Measurements from ENCODE around the gene TBPL1. TPM values are rescaled to one million over a fixed set of nuclear protein-coding genes. Genes with fewer than 3 reads are reported as not detected.
"Not testable (repeated sequence)": the region's sequence is repeated elsewhere in the genome, so short reads cannot be mapped to it uniquely, and the experiment has no call there.

The TBPL1 gene
- total RNA-seq, 1 donor from 2014 or later, result 40.0 TPM

DNA sequence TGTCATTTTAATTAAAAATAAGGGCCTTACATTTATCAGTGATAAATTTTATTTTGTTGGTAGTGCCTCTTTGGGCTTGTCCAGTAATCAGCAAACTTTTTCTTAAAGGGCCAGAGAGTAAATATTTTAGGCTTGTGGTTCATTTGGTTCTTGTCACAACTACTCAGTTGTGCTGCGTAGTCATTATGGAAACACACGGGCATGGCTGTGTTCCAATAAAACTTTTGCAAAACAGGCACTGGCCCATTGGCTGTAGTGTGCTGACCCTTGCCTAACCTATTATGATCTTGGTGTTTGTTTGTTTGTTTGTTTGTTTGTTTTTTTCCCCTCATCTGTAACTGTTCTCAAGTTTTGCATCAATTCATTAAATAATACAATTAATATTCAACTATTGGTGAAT is 19.4 kb downstream of the TBPL1 start:
- Mint-ChIP-seq H3K4me1 (peaks cover 12% of the 10 kb centered on the region), H3K36me3 (ENCODE audit: low read depth) (peaks cover 2% of the 10 kb centered on the region), H3K9me3 (no peaks in the 10 kb centered on the region), H3K27me3 (no peaks in the 10 kb centered on the region), H3K4me3 (no peak overlapping the region), H3K27ac (no peak overlapping the region)
- no peak for DNase-seq
- intact Hi-C loops (cut with micrococcal nuclease), result loop anchor here (2.0 to 5.0 kb wide), 3 partner anchors 16 to 124 kb away; no protein-coding TSS in a partner anchor

DNA sequence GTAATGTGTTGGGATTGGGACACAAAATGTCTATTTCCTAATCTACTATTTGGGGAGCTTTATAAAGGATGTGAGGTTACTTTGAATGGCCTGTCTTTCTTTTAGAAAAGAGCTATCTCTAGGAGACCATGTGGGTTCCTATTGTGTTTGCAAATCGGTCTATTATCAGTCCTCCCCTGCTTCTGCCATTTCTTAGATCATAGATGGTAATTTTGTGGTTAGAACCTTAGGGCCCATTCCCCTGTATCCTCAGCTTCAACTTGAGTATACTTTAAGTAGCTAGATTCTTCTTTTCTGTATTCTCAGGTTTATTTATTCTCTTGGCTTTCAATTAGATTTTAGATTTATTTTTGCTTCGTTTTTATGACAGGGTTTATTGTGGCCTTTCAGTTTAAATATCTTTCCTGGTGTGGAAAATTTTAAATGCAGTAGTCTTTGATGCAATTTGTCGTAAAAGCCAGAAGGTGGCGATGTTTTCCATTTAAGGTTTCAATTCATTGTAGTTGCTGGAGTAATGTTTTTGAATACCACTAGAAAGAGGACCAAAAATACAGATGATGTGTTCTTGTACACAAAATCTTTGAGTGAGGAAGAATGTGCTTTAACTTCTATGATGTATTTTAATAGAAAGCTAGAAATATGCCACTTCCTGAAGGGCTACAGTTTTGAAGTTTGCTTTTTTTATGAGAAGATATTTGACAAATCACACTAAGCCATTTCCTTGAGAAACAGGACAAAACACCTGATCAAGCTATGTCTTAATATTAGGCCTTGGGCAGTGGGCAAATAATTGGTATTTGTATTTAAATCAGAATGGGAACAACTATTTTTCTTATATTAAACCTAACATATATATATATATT is 20.3 kb downstream of the TBPL1 start:
- H3K4me1 Mint-ChIP-seq, result peaks cover 13% of the 10 kb centered on the region
- no peak overlapping the region for H3K27ac Mint-ChIP-seq
- no peaks in the 10 kb centered on the region for H3K9me3 Mint-ChIP-seq
- H3K4me3 Mint-ChIP-seq, result no peak overlapping the region
- intact Hi-C loops (cut with micrococcal nuclease), result loop anchor here (1.0 to 5.0 kb wide), 5 partner anchors 17 to 123 kb away; no protein-coding TSS in a partner anchor
- peaks cover 2% of the 10 kb centered on the region for H3K36me3 Mint-ChIP-seq (ENCODE audit: low read depth)
- DNase-seq, result peak; percentile 61
- H3K27me3 Mint-ChIP-seq, result no peaks in the 10 kb centered on the region

DNA sequence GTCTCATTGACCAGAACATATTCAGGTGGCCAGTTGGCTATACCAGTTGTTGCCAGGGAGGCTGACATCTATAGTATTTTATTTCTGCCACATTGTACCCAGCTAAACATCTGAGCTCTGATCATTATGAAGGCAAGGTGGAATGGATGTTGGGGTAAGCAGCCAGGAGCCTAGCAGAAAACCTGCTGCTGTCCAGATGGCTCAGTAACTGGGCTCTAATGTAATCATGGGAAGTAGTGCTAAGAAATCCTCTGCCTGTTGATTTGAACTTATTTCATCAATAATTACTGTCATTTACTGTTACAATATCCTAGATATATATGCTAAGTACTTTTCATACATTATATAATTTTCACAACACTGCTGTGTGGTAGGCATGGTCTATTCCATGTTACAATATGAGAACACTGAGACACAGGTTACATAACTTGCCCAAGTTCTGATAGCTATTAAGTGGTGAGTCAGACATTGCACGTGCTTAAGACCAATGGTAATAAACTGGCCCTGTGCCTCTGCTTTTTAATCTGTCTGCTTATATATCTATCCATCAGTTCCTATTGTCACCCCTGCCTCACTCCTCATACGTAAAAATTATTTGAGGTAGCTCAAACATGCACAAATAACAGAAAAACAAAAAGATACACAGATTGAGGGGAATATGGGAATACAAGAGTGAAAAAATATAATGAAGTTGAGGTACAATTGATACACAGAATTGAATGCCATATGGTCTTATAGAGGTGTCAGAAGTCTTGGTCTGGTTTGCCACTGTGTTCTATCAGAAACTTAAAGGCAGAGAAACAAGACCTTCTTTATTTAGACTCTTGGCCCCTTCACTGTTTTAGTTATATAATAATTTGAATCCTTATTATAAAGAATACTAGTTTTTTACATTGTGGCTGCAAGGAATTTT is 25.2 kb downstream of the TBPL1 start:
- Mint-ChIP-seq H3K36me3 (ENCODE audit: low read depth) (peaks cover 12% of the 10 kb centered on the region), H3K27ac (no peak overlapping the region), H3K9me3 (no peaks in the 10 kb centered on the region), H3K4me3 (no peak overlapping the region), H3K4me1 (peaks cover 13% of the 10 kb centered on the region), H3K27me3 (no peaks in the 10 kb centered on the region)
- DNase-seq, result no peak
- intact Hi-C loops (cut with micrococcal nuclease), result no loop called here

DNA sequence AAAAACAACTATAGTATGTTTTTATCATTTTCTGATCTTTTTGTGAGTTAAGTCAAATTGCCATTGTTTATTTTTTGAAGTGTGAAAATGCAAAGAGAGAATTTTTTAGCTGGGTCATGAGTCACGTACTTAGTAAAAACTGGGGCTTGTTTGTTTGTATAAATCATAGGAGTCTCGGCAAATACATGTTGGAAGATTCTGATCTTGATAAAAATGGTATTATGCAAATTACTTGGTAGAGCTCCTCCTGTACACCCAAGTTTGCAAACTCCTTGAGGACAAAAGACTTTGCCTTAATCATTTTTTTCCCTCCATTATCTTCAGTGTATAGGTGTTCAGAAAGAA is 25.8 kb downstream of the TBPL1 start:
- Mint-ChIP-seq H3K27ac (no peak overlapping the region), H3K4me3 (no peak overlapping the region), H3K4me1 (peaks cover 15% of the 10 kb centered on the region), H3K9me3 (no peaks in the 10 kb centered on the region), H3K36me3 (ENCODE audit: low read depth) (peaks cover 18% of the 10 kb centered on the region), H3K27me3 (no peaks in the 10 kb centered on the region)
- DNase-seq, result no peak
- intact Hi-C loops (cut with micrococcal nuclease), result no loop called here

DNA sequence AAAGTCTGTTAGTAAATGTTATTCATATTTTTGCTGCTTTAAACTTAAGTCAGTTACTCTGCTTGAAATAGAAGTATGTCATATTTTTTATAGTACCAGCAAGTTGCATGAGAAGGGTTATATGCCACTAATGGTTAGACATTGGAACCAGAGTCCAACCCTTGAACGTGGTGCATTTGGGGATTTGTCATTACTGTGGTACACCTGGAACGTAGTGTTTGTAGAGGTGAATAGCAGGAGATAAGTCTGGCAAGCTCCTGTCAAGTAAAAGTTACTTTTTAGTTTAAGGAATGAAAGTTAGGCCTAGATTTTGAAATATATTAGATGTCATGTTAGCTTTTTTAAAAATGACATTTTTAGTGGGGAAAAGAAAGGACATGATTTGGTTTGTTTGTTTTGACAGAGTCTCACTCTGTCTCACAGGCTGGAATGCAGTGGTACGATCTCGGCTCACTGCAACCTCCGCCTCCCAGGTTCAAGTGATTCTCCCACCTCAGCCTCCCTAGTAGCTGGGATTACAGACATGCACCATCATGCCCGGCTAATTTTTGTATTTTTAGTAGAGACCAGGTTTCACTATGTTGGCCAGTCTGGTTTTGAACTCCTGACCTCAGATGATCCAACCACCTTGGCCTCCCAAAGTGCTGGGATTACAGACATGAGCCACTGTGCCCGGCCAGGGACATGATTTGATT is 26.4 kb downstream of the TBPL1 start:
- Mint-ChIP-seq H3K36me3 (ENCODE audit: low read depth) (peaks cover 18% of the 10 kb centered on the region), H3K4me1 (peaks cover 15% of the 10 kb centered on the region)
- H3K9me3 Mint-ChIP-seq; H3K4me3 Mint-ChIP-seq; H3K27ac Mint-ChIP-seq; H3K27me3 Mint-ChIP-seq; intact Hi-C loops (cut with micrococcal nuclease); DNase-seq: not testable (repeated sequence)

DNA sequence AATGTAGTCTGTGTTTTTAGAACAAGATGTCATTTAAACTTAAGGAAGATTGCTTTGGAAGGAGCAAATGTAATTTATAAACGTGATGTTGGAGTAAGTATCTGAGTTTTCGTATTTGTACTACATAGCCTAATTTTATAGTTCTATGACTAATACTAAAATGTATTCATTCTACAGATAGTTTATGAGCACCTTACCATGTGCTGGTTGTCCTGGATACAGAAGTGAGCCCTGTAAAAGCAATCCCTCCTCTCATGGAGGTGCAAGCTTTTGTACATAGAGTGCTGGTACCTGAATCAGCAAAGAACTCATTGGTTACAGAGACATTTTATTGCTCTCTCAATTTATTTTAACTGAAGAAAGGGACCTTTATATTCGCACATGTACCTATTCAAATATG is 27.1 kb downstream of the TBPL1 start:
- H3K27ac Mint-ChIP-seq, result no peak overlapping the region

DNA sequence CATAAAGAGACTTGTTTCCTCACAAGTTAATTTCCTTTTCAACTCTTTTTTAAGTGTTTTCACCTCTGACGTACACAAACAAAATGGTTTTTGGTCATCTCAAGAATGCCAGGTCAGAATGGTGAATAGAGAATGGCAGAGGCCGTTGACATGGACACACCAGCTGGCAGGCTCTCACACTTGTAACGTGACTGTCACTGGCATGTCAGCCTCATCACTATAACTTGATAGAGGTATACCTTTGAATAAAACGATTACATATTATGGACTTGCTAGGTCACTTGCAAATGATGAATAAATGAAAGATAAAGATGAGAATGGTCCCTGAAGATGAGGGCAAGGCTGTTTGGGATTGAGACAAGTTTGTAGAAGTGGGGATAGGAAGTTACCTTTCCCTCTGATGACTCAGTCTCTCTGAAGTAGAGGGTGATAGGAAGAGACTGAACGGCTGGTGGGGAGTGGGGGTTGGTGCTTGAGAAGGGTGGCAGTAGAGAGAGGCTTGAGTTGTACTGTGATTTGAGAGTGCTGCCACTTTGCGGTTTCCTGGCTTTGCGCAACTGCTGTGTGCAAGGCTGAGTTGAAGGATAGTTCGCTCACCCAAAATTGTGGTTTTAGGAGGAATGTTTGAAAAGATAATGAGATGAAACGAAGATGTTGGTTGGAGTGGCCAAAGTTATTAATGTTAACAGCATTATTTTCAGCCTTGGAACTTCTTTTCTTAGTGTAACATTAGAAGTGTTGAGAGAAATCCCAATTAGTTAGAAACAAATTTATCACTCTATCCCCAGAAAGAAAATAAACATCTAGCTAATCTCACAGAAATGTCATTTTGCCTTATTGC is 30.3 kb downstream of the TBPL1 start:
- H3K9me3 Mint-ChIP-seq, result no peaks in the 10 kb centered on the region
- peaks cover 29% of the 10 kb centered on the region for H3K4me1 Mint-ChIP-seq
- H3K36me3 Mint-ChIP-seq (ENCODE audit: low read depth), result peaks cover 42% of the 10 kb centered on the region
- intact Hi-C loops (cut with micrococcal nuclease), result no loop called here
- no peaks in the 10 kb centered on the region for H3K27me3 Mint-ChIP-seq
- peak overlapping the region; percentile 6 for H3K4me3 Mint-ChIP-seq
- no peak overlapping the region for H3K27ac Mint-ChIP-seq
- peak; percentile 75 for DNase-seq

More for the DNA sequence above, 27.1 kb downstream of the TBPL1 start:
- H3K36me3 Mint-ChIP-seq (ENCODE audit: low read depth), result peaks cover 24% of the 10 kb centered on the region
- H3K4me1 Mint-ChIP-seq, result peaks cover 16% of the 10 kb centered on the region
- intact Hi-C loops (cut with micrococcal nuclease), result no loop called here
- H3K9me3 Mint-ChIP-seq, result no peaks in the 10 kb centered on the region
- H3K4me3 Mint-ChIP-seq, result no peak overlapping the region
- H3K27me3 Mint-ChIP-seq, result no peaks in the 10 kb centered on the region
- DNase-seq, result no peak

DNA sequence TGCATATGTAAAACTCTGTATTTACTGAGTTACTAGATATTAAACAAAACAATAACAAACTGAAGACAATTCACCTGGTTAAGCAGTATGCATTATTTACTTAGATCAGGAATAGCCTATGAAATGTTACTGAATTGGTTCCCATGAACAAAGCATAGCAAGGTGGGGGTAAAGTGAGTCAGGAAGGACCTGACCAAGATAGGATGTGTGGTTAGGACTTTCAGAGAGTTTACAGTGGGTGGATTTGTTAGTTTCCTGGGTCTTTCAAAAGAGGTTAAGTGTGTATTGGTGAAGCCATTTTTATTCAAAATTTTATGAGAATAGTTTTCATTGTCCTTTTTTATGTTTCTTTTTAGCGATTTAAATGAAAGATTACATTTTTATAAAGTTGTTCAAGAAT is 32.9 kb downstream of the TBPL1 start:
- no peaks in the 10 kb centered on the region for H3K27me3 Mint-ChIP-seq
- no peak overlapping the region for H3K4me3 Mint-ChIP-seq
- intact Hi-C loops (cut with micrococcal nuclease), result no loop called here
- DNase-seq, result no peak
- H3K36me3 Mint-ChIP-seq (ENCODE audit: low read depth), result peaks cover 48% of the 10 kb centered on the region
- H3K9me3 Mint-ChIP-seq, result no peaks in the 10 kb centered on the region
- no peak overlapping the region for H3K27ac Mint-ChIP-seq
- peaks cover 26% of the 10 kb centered on the region for H3K4me1 Mint-ChIP-seq

DNA sequence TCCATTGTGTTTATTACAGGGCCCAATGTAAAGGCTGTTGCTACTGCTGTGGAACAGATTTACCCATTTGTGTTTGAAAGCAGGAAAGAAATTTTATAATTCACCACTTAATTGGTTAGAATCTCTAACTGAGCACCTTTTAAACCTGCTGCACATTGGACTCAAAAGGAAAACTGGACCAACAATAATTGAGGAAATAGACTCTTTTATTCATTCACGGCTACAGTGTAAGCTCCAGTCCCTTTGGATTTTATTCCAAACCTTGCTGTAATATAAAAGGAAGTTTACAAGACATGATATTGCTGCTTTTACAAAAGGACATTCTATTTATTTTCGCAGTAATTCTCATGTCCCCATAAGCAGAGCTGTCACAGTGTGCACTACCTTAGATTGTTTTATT is 33.9 kb downstream of the TBPL1 start:
- H3K27ac Mint-ChIP-seq, result no peak overlapping the region
- no peaks in the 10 kb centered on the region for H3K27me3 Mint-ChIP-seq
- peaks cover 28% of the 10 kb centered on the region for H3K4me1 Mint-ChIP-seq
- intact Hi-C loops (cut with micrococcal nuclease), result no loop called here
- no peak overlapping the region for H3K4me3 Mint-ChIP-seq
- no peak for DNase-seq
- peaks cover 42% of the 10 kb centered on the region for H3K36me3 Mint-ChIP-seq (ENCODE audit: low read depth)
- H3K9me3 Mint-ChIP-seq, result no peaks in the 10 kb centered on the region

DNA sequence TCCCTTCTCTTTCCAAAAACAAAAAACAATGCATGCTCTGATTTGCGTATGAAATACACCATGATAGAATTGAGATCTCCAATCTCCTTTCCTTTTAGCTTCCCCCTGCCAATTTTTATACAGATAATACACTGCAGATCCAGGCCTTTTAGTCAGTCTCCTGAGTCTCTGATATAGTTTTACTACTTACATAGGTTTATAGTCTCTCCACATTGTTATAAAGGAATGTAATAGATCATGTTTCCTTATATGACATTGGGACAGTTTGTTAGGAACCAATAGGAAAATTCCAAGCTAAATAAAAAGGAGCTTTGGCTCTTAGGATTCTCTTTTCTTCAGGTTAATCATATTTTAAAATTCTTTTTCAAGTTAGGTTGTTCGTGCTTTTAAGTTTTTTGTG is 36.5 kb downstream of the TBPL1 start:
- Mint-ChIP-seq H3K27me3 (no peaks in the 10 kb centered on the region), H3K36me3 (ENCODE audit: low read depth) (peaks cover 28% of the 10 kb centered on the region)

DNA sequence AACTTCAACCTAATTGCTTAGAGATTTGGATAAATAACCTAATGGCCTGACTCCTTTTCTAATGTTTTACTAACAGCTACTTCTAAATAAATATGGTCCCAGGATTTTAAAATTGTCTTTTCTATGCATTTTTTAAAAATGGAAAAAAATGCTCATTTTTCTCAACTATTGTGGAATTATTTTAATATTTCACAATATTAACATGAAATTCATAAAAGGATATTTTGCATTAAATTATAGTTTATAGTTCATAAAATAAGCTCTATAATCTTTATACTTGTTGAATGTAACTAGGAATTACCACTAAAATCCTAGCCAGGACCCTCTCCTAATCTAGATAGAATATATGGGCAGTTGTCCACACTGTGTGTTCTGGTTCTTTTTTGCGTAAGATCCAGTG is 37.3 kb downstream of the TBPL1 start:
- DNase-seq, result no peak
- Mint-ChIP-seq H3K4me1 (peaks cover 15% of the 10 kb centered on the region), H3K4me3 (no peak overlapping the region), H3K9me3 (no peaks in the 10 kb centered on the region), H3K36me3 (ENCODE audit: low read depth) (peaks cover 23% of the 10 kb centered on the region), H3K27me3 (no peaks in the 10 kb centered on the region), H3K27ac (no peak overlapping the region)
- intact Hi-C loops (cut with micrococcal nuclease), result loop anchor here (2.0 kb wide), 1 partner anchor 20 kb away; no protein-coding TSS in a partner anchor

More for the DNA sequence above, 36.5 kb downstream of the TBPL1 start:
- no peak overlapping the region for H3K4me3 Mint-ChIP-seq
- no peaks in the 10 kb centered on the region for H3K9me3 Mint-ChIP-seq
- intact Hi-C loops (cut with micrococcal nuclease), result no loop called here
- H3K27ac Mint-ChIP-seq, result no peak overlapping the region
- no peak for DNase-seq
- H3K4me1 Mint-ChIP-seq, result peaks cover 17% of the 10 kb centered on the region

DNA sequence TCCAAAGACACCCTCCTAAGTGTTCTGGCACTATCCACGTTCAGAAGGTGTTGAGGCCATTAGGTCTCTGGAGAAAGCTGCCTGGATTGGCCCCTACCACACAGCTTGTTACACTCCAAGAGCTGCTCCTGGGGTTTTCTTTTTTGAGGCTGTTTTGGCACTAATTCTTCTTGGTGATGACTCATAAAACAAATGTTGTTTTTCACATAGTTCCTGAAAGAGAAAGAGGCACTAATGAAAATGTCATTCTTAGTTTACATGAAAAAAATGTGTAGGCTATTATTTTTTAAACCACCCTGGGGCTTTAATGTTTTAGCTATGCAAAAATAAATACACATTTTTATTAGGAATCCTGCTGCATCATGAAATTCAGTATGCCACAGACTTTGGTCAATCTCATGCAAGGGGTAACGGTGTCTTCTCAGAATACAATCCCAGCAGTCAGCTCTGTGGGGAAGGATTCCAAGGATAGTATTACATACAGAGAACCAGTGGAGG is 38.1 kb downstream of the TBPL1 start:
- Mint-ChIP-seq H3K27me3 (no peaks in the 10 kb centered on the region), H3K4me1 (peaks cover 7% of the 10 kb centered on the region), H3K9me3 (no peaks in the 10 kb centered on the region), H3K36me3 (ENCODE audit: low read depth) (peaks cover 19% of the 10 kb centered on the region), H3K27ac (no peak overlapping the region), H3K4me3 (no peak overlapping the region)
- no peak for DNase-seq
- intact Hi-C loops (cut with micrococcal nuclease), result loop anchor here (2.0 kb wide), 1 partner anchor 20 kb away; no protein-coding TSS in a partner anchor

Data from activated CD4-positive, alpha-beta T cell treated with anti-CD3 and anti-CD28 coated beads, Interleukin-2, amount 10 ng/mL, durations not matched to agents 24 days and 14 days (primary cell).